Activated CD8-positive, alpha-beta T cell treated with anti-CD3 and anti-CD28 coated beads for 36 hours (primary cell): ENCODE results near the gene SPATA24. TPM values are rescaled to one million over a fixed set of nuclear protein-coding genes. Genes with fewer than 3 reads are reported as not detected.

ENCODE experiments used
- ATAC-seq: fragments of 200-7000 bp; cut with Tn5 transposase; one replicate; pipeline ENCODE4 v1.10.0; 2021; ENCODE audit warnings: mild to moderate bottlenecking, moderate library complexity
- CTCF ChIA-PET: fragments of 350-600 bp; sonication (Branson Sonifier 250); formaldehyde crosslinking; loops from one replicate; lab custom pipeline; 2021; ENCODE audit warnings: antibody characterized with exemption; lab: Charles Lee
- POLR2A ChIA-PET: fragments of 350-600 bp; sonication (Branson Sonifier 250); formaldehyde crosslinking; loops from one replicate; lab custom pipeline; 2021; ENCODE audit warnings: antibody characterized with exemption; lab: Charles Lee
- DNase-seq: peaks from one replicate; pipeline ENCODE4 v3.0.0-alpha.2; 2020
- H3K27ac Mint-ChIP-seq: one replicate; pipeline ENCODE4 v1.8.0; 2021; ENCODE audit warnings: mild to moderate bottlenecking, mixed read lengths
- H3K27me3 Mint-ChIP-seq: one replicate; pipeline ENCODE4 v1.8.0; 2021; ENCODE audit warnings: mixed read lengths
- H3K36me3 Mint-ChIP-seq: one replicate; pipeline ENCODE4 v1.8.0; 2021; ENCODE audit warnings: low read depth, mixed read lengths
- H3K4me1 Mint-ChIP-seq: one replicate; pipeline ENCODE4 v1.8.0; 2021; ENCODE audit warnings: low read depth, mixed read lengths
- H3K4me3 Mint-ChIP-seq: one replicate; pipeline ENCODE4 v1.8.0; 2021; ENCODE audit warnings: mild to moderate bottlenecking, moderate library complexity, mixed read lengths
- H3K9me3 Mint-ChIP-seq: one replicate; pipeline ENCODE4 v1.8.0; 2021; ENCODE audit warnings: mixed read lengths
- CTCF ChIP-seq: fragments of 200-600 bp; IDR thresholded peaks from one replicate; pipeline ENCODE4 v1.8.0; 2022; ENCODE audit warnings: antibody characterized with exemption, mild to moderate bottlenecking
- intact Hi-C: fragments of 100-400 bp; cut with micrococcal nuclease; formaldehyde crosslinking; loops from one replicate; pipeline ENCODE4 v1.10.0; 2022
- total RNA-seq, 2 experiments: library from RNA; stranded (reverse); gene quantifications; one replicate each; pipeline ENCODE4 v1.2.3, GENCODE V29; 2021

The SPATA24 gene
- total RNA-seq, 2 experiments from 2014 or later, result 4.3 to 4.4 TPM

DNA sequence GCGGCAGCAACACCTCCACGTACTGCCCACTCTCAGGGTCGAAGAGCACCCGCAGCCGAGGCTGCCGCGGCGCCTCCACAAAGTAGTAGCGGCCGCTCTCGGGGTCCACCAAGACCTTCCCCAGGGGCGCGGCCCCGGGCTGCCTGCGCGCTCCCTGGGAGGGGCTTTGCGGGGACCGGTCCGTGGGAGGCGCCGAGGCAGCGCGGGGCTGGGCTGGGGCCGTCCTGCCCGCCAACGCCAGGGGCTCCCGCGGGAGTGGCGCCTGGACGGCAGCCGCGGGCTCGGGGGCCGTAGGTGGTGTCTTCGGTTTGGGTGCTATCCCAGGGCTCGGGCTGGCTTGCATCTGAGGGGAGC lies 11.6 kb downstream of the SPATA24 start:
- Mint-ChIP-seq H3K4me3 (peak overlapping the region; percentile 96), H3K4me1 (peaks cover 44% of the 10 kb centered on the region), H3K9me3 (no peaks in the 10 kb centered on the region), H3K36me3 (peaks cover 36% of the 10 kb centered on the region), H3K27me3 (no peaks in the 10 kb centered on the region), H3K27ac (peak overlapping the region; percentile 93)
- ChIA-PET CTCF (interaction anchor here (0.6 to 4.8 kb wide), 10 partner anchors 10 to 121 kb away, joined by 3 to 34 read pairs (median 3); partner anchors contain the start of genes SPATA24 and STING1), POLR2A (interaction anchor here (0.7 to 4.4 kb wide), 6 partner anchors 10 to 102 kb away, joined by 3 to 28 read pairs (median 4); partner anchors contain the start of genes MATR3, SLC23A1 and SPATA24)
- no peak for DNase-seq
- intact Hi-C loops, result loop anchor here (5.0 kb wide), 2 partner anchors 50 to 95 kb away; partner anchors contain the start of gene PAIP2
- ATAC-seq, result no peak
- no peak for TF ChIP-seq CTCF

GRCh38 chr5:139391570-139392323 lies 12.1 kb downstream of the SPATA24 start:
- POLR2A ChIA-PET, result interaction anchor here (0.7 to 6.3 kb wide), 13 partner anchors 9 to 115 kb away, joined by 3 to 49 read pairs (median 4); partner anchors contain the start of genes MATR3, PAIP2, SLC23A1 and SPATA24
- Mint-ChIP-seq H3K4me3 (peak overlapping the region; percentile 96), H3K27ac (peak overlapping the region; percentile 98), H3K4me1 (peaks cover 43% of the 10 kb centered on the region), H3K36me3 (peaks cover 31% of the 10 kb centered on the region), H3K9me3 (no peaks in the 10 kb centered on the region), H3K27me3 (no peaks in the 10 kb centered on the region)
- CTCF ChIA-PET, result interaction anchor here (0.8 to 4.8 kb wide), 13 partner anchors 11 to 117 kb away, joined by 3 to 34 read pairs (median 4); partner anchors contain the start of genes PAIP2 and SPATA24
- intact Hi-C loops, result loop anchor here (5.0 kb wide), 2 partner anchors 49 to 94 kb away; partner anchors contain the start of gene PAIP2
- ATAC-seq (peak; percentile 1), DNase-seq (peak; percentile 58)
- no peak for TF ChIP-seq CTCF

GRCh38 chr5:139390639-139391569 lies 13.0 kb downstream of the SPATA24 start:
- ChIA-PET CTCF (interaction anchor here (0.8 to 4.8 kb wide), 11 partner anchors 10 to 174 kb away, joined by 3 to 34 read pairs (median 4); partner anchors contain the start of genes PAIP2 and SPATA24), POLR2A (interaction anchor here (0.8 to 6.3 kb wide), 14 partner anchors 8 to 172 kb away, joined by 3 to 49 read pairs (median 4); partner anchors contain the start of genes MATR3, PAIP2, SLC23A1 and SPATA24)
- DNase-seq, result no peak
- no peak for ATAC-seq
- H3K36me3 Mint-ChIP-seq, result peaks cover 27% of the 10 kb centered on the region
- TF ChIP-seq CTCF, result no peak
- H3K4me3 Mint-ChIP-seq, result peak overlapping the region; percentile 96
- no peaks in the 10 kb centered on the region for H3K9me3 Mint-ChIP-seq
- H3K4me1 Mint-ChIP-seq, result peaks cover 49% of the 10 kb centered on the region
- peak overlapping the region; percentile 98 for H3K27ac Mint-ChIP-seq
- no peaks in the 10 kb centered on the region for H3K27me3 Mint-ChIP-seq
- intact Hi-C loops, result loop anchor here (5.0 kb wide), 2 partner anchors 49 to 94 kb away; partner anchors contain the start of gene PAIP2

- TF ChIP-seq CTCF, result no peak
- intact Hi-C loops, result loop anchor here (5.0 kb wide), 2 partner anchors 48 to 93 kb away; partner anchors contain the start of gene PAIP2
- DNase-seq (peak; percentile 91), ATAC-seq (peak; percentile 67)
- H3K4me3 Mint-ChIP-seq, result peak within 1 kb of the TSS; percentile 96
- H3K36me3 Mint-ChIP-seq, result peaks cover 24% of the 10 kb centered on the region
- peak within 1 kb of the TSS; percentile 98 for H3K27ac Mint-ChIP-seq
- no peaks in the 10 kb centered on the region for H3K9me3 Mint-ChIP-seq
- POLR2A ChIA-PET, result interaction anchor here (0.6 to 6.3 kb wide), 13 partner anchors 9 to 173 kb away, joined by 3 to 49 read pairs (median 5); partner anchors contain the start of genes MATR3, PAIP2, SPATA24 and UBE2D2
- no peaks in the 10 kb centered on the region for H3K27me3 Mint-ChIP-seq
- peaks cover 58% of the 10 kb centered on the region for H3K4me1 Mint-ChIP-seq
- CTCF ChIA-PET, result interaction anchor here (1.0 to 4.8 kb wide), 8 partner anchors 12 to 175 kb away, joined by 3 to 34 read pairs (median 4); partner anchors contain the start of genes PAIP2 and SPATA24
Observed at GRCh38 chr5:139389701-139390638, 13.9 kb downstream of the SPATA24 start, which contains the start of gene MZB1. Gene MZB1 (minus strand): TSS chr5:139389913. CDS start chr5:139389856, 57 bp downstream.
